Measurements from ENCODE around the gene GPR183.

DNA sequence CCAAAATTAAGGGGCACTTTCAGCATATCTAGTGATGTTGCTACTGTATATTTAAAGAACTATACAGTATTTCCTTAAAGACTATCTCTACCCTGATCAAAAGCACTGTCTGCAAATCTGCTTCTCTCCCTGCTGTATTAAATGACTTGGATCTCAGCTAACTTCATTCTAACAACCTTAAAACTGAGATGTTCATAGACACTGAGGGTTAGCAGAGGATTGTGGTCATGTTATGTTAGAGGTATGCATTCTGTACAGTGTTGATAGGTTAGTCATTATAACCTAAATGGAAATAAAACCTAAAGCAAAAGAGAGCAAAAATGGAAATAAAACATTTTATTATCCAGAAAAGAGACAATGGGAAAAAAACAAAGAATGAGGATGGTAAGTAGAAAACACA lies 9.9 kb downstream of the GPR183 start:
- TF ChIP-seq POLR2A (IDR thresholded peaks at IDR 0.05; ENCODE audit: low read depth) = no peak
- TF ChIP-seq, protein P1, sequence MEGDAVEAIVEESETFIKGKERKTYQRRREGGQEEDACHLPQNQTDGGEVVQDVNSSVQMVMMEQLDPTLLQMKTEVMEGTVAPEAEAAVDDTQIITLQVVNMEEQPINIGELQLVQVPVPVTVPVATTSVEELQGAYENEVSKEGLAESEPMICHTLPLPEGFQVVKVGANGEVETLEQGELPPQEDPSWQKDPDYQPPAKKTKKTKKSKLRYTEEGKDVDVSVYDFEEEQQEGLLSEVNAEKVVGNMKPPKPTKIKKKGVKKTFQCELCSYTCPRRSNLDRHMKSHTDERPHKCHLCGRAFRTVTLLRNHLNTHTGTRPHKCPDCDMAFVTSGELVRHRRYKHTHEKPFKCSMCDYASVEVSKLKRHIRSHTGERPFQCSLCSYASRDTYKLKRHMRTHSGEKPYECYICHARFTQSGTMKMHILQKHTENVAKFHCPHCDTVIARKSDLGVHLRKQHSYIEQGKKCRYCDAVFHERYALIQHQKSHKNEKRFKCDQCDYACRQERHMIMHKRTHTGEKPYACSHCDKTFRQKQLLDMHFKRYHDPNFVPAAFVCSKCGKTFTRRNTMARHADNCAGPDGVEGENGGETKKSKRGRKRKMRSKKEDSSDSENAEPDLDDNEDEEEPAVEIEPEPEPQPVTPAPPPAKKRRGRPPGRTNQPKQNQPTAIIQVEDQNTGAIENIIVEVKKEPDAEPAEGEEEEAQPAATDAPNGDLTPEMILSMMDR (IDR thresholded peaks at IDR 0.05) = no peak
- no peak for TF ChIP-seq EP300 (IDR thresholded peaks at IDR 0.05)
